Body of pancreas (tissue), 4 donors: ENCODE results near the gene CLDN7. TPM values are rescaled to one million over a fixed set of nuclear protein-coding genes. Genes with fewer than 3 reads are reported as not detected.

ENCODE experiments used
- ATAC-seq: fragments of 150-250 bp; one replicate; pipeline ENCODE4 v1.9.1; 2016
- DNase-seq, 4 donors: peaks; one replicate each; pipeline ENCODE4 v3.0.0-alpha.2; 2019
- H3K27ac ChIP-seq, 4 donors: fragments of 200-600 bp; sonication (generic); 1 replicate in 3 of 4; 2 replicates in 1 of 4; pipeline versions ENCODE4 v1.5.1 to v1.6.1; 2016 to 2019; ENCODE audit warnings: mild to moderate bottlenecking in 1 of 4, mixed read lengths in 1 of 4, moderate library complexity in 1 of 4
- H3K27me3 ChIP-seq, 2 donors: fragments of 200-600 bp; sonication (generic); one replicate each; pipeline ENCODE4 v1.6.0; 2016; ENCODE audit warnings: mild to moderate bottlenecking in 1 of 2
- H3K36me3 ChIP-seq, 2 donors: fragments of 200-600 bp; sonication (generic); replicated peaks in 1 of 2; 2 replicates each; pipeline ENCODE4 v1.5.1; 2016; ENCODE audit warnings: low read depth in 2 of 2; ENCODE audit not compliant: insufficient read depth in 1 of 2
- H3K4me1 ChIP-seq: fragments of 200-600 bp; sonication (generic); one replicate; pipeline ENCODE4 v1.6.0; 2016
- H3K4me3 ChIP-seq, 2 donors: fragments of 200-600 bp; sonication (generic); 1 replicate in 1 of 2; 2 replicates in 1 of 2; pipeline ENCODE4 v1.5.1; 2016 to 2019
- H3K9me3 ChIP-seq, 3 donors: fragments of 200-600 bp; sonication (generic); 1 replicate in 2 of 3; 2 replicates in 1 of 3; pipeline ENCODE4 v1.5.1; 2016
- POLR2A ChIP-seq, 3 donors: fragments of 450-650 bp; IDR thresholded peaks; one replicate each; pipeline ENCODE4 v1.6.1; 2016; ENCODE audit warnings: antibody characterized with exemption in 3 of 3, mild to moderate bottlenecking in 2 of 3
- WGBS, 2 donors: methylation state at CpG; one replicate each; pipeline ENCODE4 v1.1.5; 2017; 5-methylcytosine and 5-hydroxymethylcytosine counted together
- intact Hi-C: fragments of 100-400 bp; cut with DNase I; formaldehyde crosslinking; loops from one replicate; pipeline ENCODE4 v1.15.1; 2023
- total RNA-seq, 2 donors: library from RNA; depleted of rRNA; stranded (reverse); fragments of >200 nt; gene quantifications; one replicate each; pipeline ENCODE4 v1.1.0, GENCODE V29; 2016
- TF ChIP-seq, protein P1 (sequence below), 7 experiments: fragments of 450-650 bp in 4 of 7; fragments of 200-600 bp in 3 of 7; sonication (generic) in 3 of 7; IDR thresholded peaks; one replicate each; pipeline ENCODE4 v1.5.1; 2016 to 2019; ENCODE audit warnings: antibody characterized with exemption in 7 of 7

The CLDN7 gene
- total RNA-seq, 2 donors from 2014 or later, result 72.9 to 92.3 TPM

DNA sequence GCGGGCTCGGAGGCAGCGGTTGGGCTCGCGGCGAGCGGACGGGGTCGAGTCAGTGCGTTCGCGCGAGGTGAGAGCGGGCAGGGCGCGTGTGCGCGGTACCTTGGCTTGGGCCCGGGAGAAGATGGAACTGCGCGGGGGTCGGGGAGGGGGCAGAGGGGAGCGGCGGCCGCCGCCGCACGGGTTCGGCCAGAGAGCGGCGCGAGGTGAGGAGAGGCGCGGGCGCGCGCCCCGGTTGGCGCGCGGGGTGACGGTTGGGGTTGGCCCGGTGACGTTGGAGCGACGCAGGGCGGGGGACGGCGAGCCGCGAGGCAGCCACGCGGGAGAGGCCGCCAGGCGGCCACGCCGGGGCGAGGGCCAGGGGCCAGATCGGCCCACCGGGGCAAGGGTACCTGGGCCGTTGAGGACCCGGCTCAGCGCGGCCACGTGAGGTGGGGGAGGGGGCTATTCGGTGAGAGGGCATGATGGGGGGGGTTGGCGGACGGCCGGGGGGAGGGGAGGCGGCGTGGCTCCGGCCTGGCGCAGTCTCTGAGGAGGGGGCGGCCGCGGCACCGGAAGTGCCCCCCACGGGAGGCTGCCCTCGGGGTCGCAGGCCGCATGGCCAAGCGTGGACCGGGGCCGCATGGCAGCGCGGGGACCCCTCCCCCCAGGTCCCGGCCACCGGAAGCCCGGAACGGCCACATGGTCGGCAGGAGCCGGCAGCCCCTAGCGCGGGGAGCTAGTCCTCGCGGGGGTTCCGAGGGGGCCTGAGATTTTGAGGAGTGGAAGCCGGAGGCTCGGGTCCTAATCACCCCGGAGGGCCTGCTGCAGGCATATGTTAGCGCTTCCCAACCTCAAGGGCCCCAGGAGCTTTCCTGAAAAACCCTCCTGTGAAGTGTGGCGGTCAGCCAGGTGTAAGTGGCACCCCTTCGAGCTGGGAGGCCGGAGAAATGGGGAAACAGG lies 45.7 kb upstream of the CLDN7 start:
- 0% methylated on average over 80 of the region's 104 CpGs; no CpG with 5 or more reads in 1 of the 2 donors for WGBS, 2 donors
- DNase-seq (peak; percentile 47 to 65 (median 53)), ATAC-seq (peak; percentile 11)
- H3K27me3 ChIP-seq, result no peaks in the 10 kb centered on the region
- TF ChIP-seq, protein P1, sequence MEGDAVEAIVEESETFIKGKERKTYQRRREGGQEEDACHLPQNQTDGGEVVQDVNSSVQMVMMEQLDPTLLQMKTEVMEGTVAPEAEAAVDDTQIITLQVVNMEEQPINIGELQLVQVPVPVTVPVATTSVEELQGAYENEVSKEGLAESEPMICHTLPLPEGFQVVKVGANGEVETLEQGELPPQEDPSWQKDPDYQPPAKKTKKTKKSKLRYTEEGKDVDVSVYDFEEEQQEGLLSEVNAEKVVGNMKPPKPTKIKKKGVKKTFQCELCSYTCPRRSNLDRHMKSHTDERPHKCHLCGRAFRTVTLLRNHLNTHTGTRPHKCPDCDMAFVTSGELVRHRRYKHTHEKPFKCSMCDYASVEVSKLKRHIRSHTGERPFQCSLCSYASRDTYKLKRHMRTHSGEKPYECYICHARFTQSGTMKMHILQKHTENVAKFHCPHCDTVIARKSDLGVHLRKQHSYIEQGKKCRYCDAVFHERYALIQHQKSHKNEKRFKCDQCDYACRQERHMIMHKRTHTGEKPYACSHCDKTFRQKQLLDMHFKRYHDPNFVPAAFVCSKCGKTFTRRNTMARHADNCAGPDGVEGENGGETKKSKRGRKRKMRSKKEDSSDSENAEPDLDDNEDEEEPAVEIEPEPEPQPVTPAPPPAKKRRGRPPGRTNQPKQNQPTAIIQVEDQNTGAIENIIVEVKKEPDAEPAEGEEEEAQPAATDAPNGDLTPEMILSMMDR (IDR thresholded peaks at IDR 0.05), result peak in 2 of 7 experiments; percentile 3 to 18
- TF ChIP-seq POLR2A (IDR thresholded peaks at IDR 0.05), result no peak
- H3K9me3 ChIP-seq, result no peaks in the 10 kb centered on the region
- H3K4me3 ChIP-seq, result peak overlapping the region; percentile 70 to 82
- H3K27ac ChIP-seq, result peak overlapping the region; percentile 98 to 100 (median 98)
- intact Hi-C loops, result no loop called here
- H3K4me1 ChIP-seq, result peaks cover 39% of the 10 kb centered on the region
- peaks cover 5 to 26% of the 10 kb centered on the region in 2 donors for H3K36me3 ChIP-seq

DNA sequence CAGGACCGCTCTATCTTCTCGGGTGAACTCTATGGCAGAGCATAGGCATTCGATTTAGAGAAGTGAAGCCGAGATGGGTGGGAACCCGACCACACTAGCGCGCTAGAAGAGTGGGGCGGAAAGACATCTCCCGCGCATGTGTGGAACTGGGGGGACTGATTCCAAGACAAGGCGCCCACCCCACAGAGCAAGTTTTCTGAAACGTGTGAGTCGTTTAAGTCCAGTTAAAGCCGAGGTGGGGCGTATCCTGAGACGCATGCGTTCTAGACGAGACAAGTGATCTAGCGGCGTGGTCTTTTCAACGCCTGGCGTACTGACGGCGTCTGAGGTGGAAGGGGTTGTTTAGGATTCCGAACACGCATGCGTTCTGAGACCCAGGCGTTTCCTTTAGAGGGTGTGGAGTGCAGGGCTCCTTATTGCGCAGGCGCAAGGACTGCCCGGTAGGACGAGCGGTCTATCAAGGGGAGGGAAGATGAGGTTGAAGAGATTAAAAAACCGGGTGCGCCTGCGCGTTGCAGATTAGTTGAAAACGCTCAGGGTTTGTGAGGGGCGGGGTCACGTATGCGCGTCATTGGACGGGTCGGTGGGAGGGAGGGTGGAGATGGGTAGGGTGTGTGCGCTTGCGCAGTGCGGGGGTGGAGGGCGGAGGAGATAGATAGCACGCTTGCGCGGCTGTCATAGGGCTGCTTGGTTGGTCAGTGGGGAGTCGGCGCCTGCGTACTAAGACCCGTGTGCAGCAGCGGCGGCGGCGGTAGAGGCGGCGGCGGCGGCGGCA lies 44.8 kb upstream of the CLDN7 start, which contains the start of gene EIF5A:
TSS of gene EIF5A (plus strand) at position 718 of the 775 bp plus-strand sequence. CDS start 2,008 bp downstream, outside the sequence.
- peaks cover 5 to 21% of the 10 kb centered on the region in 2 donors for H3K36me3 ChIP-seq
- no peaks in the 10 kb centered on the region for H3K27me3 ChIP-seq
- H3K9me3 ChIP-seq, result no peaks in the 10 kb centered on the region
- peaks cover 31% of the 10 kb centered on the region for H3K4me1 ChIP-seq
- DNase-seq (peak; percentile 100), ATAC-seq (peak; percentile 89)
- intact Hi-C loops, result no loop called here
- peak within 1 kb of the TSS; percentile 98 to 100 (median 98) for H3K27ac ChIP-seq
- H3K4me3 ChIP-seq, result peak within 1 kb of the TSS; percentile 70 to 82
- peak; percentile 89 to 93 (median 92) for TF ChIP-seq POLR2A (IDR thresholded peaks at IDR 0.05)
- TF ChIP-seq, protein P1 (IDR thresholded peaks at IDR 0.05), result no peak
- 0 to 1% methylated on average over 53 to 63 of the region's 64 CpGs for WGBS, 2 donors

DNA sequence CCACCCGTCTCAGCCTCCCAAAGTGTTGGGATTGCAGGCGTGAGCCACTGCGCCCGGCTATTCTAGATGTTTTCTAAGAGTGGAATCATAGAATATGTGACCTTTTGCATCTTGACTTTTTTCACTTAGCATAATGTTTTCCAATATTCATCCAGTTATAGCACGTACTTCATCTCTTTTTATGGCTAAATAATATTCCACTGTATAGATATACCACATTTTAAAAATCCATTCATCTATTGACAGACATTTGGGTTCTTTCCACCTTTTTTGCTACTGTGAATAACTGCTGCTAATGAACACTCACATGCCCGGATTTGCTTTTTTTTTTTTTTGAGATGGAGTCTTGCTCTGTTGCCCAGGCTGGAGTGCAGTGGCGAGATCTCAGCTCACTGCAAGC lies 41.9 kb upstream of the CLDN7 start:
- no peak for ATAC-seq
- H3K27ac ChIP-seq, result no peak overlapping the region
- intact Hi-C loops, result no loop called here
- no peaks in the 10 kb centered on the region for H3K36me3 ChIP-seq
- H3K9me3 ChIP-seq, result no peaks in the 10 kb centered on the region
- TF ChIP-seq, protein P1 (IDR thresholded peaks at IDR 0.05), result no peak
- TF ChIP-seq POLR2A (IDR thresholded peaks at IDR 0.05), result no peak
- no peak overlapping the region for H3K4me3 ChIP-seq
- DNase-seq, result no peak
- H3K27me3 ChIP-seq, result no peaks in the 10 kb centered on the region
- H3K4me1 ChIP-seq, result peaks cover 9% of the 10 kb centered on the region
- WGBS, 2 donors, result 89 to 90% methylated on average over 7 of the region's 7 CpGs

DNA sequence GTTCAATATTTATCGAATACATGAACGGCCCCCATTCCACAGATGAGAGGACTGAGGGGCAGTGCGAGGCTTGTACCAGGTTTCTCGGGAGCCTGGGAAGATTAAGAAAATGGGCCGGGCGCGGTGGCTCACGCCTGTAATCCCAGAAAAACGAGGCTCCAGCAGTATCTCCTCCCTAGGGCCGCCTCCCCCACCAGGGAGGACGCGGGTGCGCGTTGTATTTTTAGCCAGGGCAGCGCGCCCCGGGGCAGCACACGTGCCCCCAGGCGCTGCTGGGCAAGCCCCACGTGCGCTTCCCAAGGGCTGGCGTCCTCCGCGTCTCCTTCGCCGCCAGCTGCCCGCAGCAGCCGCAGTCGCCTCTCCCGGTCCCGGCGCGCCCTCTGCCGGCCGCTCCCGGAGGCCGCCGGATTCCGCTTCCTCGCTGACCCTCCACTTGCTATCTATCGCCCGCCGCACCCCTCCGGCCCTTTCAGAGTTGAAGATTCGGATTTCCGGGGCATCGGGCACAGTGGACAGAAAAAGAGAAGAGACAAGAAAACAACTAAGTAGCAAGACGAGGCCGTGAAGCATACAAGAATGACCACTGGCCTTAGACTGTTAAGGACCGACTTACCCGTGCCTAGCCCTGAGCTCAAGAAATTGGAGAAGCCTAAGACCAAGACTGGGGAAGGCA lies 34.0 kb upstream of the CLDN7 start:
- H3K9me3 ChIP-seq, result no peaks in the 10 kb centered on the region
- H3K27me3 ChIP-seq, result no peaks in the 10 kb centered on the region
- peak; percentile 82 to 84 (median 84) for DNase-seq
- 5 to 9% methylated on average over 33 to 49 of the region's 51 CpGs for WGBS, 2 donors
- TF ChIP-seq, protein P1 (IDR thresholded peaks at IDR 0.05), result peak; percentile 89 to 97 (median 96)
- TF ChIP-seq POLR2A (IDR thresholded peaks at IDR 0.05), result no peak
- intact Hi-C loops, result no loop called here
- no peak overlapping the region for H3K4me3 ChIP-seq
- H3K27ac ChIP-seq, result no peak overlapping the region
- ATAC-seq, result peak; percentile 84
- H3K4me1 ChIP-seq, result peaks cover 32% of the 10 kb centered on the region
- H3K36me3 ChIP-seq, result no peaks in the 10 kb centered on the region
